ENCODE results near the gene ICE2.

DNA sequence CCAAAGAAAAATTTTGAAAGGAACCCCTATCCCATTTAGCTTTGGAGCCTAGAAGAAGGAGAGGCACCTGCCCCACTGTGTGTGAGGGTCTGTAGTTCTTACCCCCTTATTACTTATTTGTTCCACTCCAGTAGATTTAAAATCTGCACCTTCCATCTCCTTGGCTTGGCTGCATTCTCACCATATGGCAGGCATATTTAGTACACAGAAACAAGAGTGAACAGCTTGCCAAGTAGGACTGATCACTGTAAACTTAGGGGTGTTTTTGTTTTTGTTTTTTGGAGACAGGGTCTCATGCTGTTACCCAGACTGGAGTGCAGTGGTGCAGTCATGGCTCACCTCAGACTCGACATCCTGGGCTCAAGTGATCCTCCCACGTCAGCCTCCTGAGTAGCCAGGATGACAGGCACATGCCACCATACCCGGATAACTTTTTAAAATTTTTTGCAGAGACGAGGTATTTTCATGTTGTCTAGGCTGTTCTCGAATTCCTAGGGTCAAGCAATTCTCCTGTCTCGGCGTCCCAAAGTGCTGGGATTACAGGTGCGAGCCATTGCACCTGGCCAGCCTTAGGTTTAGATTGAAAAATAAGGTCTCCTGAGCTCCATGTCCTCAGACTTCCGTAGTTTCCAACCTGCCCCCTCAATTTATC is 67.0 kb downstream of the ICE2 start:
- TF ChIP-seq, protein P1, sequence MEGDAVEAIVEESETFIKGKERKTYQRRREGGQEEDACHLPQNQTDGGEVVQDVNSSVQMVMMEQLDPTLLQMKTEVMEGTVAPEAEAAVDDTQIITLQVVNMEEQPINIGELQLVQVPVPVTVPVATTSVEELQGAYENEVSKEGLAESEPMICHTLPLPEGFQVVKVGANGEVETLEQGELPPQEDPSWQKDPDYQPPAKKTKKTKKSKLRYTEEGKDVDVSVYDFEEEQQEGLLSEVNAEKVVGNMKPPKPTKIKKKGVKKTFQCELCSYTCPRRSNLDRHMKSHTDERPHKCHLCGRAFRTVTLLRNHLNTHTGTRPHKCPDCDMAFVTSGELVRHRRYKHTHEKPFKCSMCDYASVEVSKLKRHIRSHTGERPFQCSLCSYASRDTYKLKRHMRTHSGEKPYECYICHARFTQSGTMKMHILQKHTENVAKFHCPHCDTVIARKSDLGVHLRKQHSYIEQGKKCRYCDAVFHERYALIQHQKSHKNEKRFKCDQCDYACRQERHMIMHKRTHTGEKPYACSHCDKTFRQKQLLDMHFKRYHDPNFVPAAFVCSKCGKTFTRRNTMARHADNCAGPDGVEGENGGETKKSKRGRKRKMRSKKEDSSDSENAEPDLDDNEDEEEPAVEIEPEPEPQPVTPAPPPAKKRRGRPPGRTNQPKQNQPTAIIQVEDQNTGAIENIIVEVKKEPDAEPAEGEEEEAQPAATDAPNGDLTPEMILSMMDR (IDR thresholded peaks at IDR 0.05), result no peak
- TF ChIP-seq POLR2A (IDR thresholded peaks at IDR 0.05), result no peak

Data from breast epithelium (tissue), 3 donors.